Neural cell (in vitro differentiated cells): ENCODE results near the gene RAD50.
"Not testable (repeated sequence)": the region's sequence is repeated elsewhere in the genome, so short reads cannot be mapped to it uniquely, and the experiment has no call there.

Experiments
- EP300 ChIP-seq: fragments of 450-650 bp; conservative IDR thresholded peaks from 2 replicates; pipeline ENCODE4 v1.6.1; 2014; ENCODE audit warnings: antibody characterized with exemption, mild to moderate bottlenecking, moderate library complexity; ENCODE audit not compliant: poor library complexity, severe bottlenecking
- EZH2 ChIP-seq: fragments of 200-600, 300-800 bp; shearing (Covaris generic), sonication (generic); IDR thresholded peaks from 2 replicates; pipeline ENCODE4 v1.6.1; 2014; ENCODE audit warnings: antibody characterized with exemption, low read length, borderline replicate concordance, mild to moderate bottlenecking; ENCODE audit not compliant: insufficient read depth, poor library complexity, severe bottlenecking
- POLR2AphosphoS5 ChIP-seq: IDR thresholded peaks from 2 replicates; pipeline ENCODE4 v1.6.1; 2012
- REST ChIP-seq: IDR thresholded peaks from 2 replicates; pipeline ENCODE4 v1.6.1; 2012; ENCODE audit warnings: borderline replicate concordance
- TAF1 ChIP-seq: IDR thresholded peaks from 2 replicates; pipeline ENCODE4 v1.6.1; 2012; ENCODE audit warnings: low read depth
- TF ChIP-seq, protein P1 (sequence below): fragments of 450-650 bp; IDR thresholded peaks from 2 replicates; pipeline ENCODE4 v1.5.1; 2014; ENCODE audit warnings: antibody characterized with exemption, mild to moderate bottlenecking, moderate library complexity; ENCODE audit not compliant: poor library complexity, severe bottlenecking

- TF ChIP-seq, protein P1, sequence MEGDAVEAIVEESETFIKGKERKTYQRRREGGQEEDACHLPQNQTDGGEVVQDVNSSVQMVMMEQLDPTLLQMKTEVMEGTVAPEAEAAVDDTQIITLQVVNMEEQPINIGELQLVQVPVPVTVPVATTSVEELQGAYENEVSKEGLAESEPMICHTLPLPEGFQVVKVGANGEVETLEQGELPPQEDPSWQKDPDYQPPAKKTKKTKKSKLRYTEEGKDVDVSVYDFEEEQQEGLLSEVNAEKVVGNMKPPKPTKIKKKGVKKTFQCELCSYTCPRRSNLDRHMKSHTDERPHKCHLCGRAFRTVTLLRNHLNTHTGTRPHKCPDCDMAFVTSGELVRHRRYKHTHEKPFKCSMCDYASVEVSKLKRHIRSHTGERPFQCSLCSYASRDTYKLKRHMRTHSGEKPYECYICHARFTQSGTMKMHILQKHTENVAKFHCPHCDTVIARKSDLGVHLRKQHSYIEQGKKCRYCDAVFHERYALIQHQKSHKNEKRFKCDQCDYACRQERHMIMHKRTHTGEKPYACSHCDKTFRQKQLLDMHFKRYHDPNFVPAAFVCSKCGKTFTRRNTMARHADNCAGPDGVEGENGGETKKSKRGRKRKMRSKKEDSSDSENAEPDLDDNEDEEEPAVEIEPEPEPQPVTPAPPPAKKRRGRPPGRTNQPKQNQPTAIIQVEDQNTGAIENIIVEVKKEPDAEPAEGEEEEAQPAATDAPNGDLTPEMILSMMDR, result not testable (repeated sequence)
- TF ChIP-seq EP300, TAF1, POLR2AphosphoS5, EZH2, REST: not testable (repeated sequence)
Observed at GRCh38 chr5:132564555-132564954, 7.8 kb downstream of the RAD50 start.
